ENCODE measurements around the gene NUP50.

NUP50 gene, protein sequence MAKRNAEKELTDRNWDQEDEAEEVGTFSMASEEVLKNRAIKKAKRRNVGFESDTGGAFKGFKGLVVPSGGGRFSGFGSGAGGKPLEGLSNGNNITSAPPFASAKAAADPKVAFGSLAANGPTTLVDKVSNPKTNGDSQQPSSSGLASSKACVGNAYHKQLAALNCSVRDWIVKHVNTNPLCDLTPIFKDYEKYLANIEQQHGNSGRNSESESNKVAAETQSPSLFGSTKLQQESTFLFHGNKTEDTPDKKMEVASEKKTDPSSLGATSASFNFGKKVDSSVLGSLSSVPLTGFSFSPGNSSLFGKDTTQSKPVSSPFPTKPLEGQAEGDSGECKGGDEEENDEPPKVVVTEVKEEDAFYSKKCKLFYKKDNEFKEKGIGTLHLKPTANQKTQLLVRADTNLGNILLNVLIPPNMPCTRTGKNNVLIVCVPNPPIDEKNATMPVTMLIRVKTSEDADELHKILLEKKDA

GRCh38 chr22:45163451-45164269 is at the start of gene NUP50:
Gene NUP50 (plus strand): TSS chr22:45163925. CDS start chr22:45168178, 4,253 bp downstream.
- DNase-seq (ENCODE audit: low spot score), result peak; percentile 91

DNA sequence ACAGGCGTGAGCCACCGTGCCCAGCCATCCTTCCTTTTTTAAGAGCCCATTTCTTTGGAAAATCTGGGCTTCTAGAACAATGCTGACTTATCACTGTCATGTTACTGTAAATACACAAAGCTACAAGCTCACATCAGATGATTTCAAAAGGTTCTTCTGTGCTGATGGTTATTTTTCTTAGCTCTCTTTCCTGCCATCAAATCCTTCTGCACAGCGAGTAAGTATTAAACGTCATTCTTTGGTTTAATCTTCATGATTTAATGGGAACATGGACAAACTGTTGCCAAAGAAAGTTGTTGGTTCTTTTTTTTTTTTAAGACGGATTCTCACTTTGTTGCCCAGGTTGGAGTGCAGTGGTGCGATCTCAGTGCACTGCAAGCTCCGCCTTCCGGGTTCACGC is 43.3 kb upstream of the NUP50 start:
- DNase-seq (ENCODE audit: low spot score), result no peak

DNA sequence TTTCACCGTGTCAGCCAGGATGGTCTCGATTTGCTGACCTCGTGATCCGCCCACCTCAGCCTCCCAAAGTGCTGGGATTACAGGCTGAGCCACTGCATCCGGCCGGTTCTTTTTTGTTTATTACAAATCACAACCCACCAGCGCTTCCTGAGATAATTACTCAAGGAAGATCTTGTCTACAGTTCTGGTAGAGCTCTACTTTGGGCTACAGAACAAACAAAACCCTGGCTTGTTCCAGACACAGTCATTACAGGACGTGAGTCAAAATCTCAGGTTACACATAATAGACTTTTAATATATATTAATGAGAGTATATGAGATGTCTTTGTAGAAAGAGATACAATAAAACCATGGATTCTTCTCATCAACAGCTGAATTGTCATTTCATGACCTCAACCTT is 42.8 kb upstream of the NUP50 start:
- no peak for DNase-seq (ENCODE audit: low spot score)

GRCh38 chr22:45124176-45124847 is 39.4 kb upstream of the NUP50 start:
- no peak for DNase-seq (ENCODE audit: low spot score)

DNA sequence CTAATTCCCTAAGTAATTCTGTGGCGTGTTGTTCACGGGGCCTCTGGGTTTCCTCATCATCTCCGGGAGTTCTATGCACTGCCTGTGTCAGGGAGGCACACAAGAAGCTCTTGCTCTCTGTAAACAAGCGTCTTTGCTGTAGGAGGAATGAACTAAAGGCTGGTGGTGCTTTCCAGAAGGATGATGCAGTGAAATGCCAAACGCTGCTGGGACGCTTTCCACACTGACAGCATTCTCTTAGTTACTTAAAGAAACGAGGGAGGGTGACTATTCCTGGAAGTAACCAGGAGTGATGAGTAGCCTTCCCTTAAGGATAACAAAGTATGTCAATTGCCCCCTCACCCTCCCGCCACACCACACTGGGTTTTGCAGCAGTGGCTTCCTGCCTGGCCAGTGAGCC is 38.5 kb upstream of the NUP50 start:
- no peak for DNase-seq (ENCODE audit: low spot score)

GRCh38 chr22:45127866-45128265 is 35.9 kb upstream of the NUP50 start:
- DNase-seq (ENCODE audit: low spot score), result no peak

DNA sequence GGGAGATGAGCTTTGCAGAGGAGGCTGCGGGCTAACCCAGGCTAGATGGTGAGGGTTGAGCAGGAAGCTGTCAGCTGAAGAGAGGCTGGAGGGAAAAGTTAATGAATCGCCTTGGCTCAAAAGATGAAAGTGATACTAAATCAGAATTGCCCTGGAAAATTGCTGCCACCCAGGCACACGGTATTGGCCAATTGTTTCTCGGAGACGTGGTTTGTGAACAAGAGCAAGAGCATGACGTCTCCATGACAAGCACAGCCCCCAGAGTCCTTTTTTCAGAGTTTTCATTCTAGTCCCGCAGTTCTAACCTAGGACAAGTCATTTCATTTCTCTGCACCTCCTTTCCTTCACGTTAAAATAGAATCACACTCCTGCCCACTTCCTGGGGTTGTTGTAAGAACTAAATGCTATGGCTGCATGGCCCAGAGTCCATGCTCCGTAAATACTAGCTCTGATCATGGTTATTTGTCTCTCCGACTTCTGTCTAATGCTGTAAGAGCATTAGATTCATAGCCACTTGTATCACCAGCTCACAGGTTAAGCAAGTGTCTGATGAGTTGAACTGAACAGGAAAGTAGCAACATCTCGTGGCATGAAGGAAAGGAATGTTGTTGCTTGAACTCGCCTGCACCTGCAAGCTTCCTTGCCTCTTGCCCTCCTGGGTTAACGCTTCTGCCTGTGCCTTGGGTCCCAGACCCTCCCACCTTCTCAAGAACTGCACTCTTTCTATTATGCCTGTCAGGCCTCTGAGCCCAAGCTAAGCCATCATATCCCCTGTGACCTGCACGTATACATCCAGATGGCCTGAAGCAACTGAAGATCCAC is 33.8 kb upstream of the NUP50 start:
- DNase-seq (ENCODE audit: low spot score), result no peak

DNA sequence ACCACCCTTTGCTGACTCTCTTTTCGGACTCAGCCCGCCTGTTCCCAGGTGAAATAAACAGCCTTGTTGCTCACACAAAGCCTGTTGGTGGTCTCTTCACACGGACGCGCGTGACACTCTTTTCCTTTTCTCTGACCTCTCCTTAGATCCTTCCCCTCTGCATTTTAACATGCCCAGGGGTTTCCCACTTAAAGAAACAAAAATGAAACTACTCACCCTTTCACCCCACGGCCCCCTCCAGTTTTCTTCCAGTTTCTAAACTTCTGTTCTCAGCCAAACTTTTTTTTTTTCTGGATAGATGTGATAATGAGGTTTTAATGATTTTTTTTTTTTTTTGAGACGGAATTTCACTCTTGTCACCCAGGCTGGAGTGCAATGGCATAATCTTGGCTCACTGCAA is 32.8 kb upstream of the NUP50 start:
- no peak for DNase-seq (ENCODE audit: low spot score)

- no peak for DNase-seq (ENCODE audit: low spot score)
These were observed 32.0 kb upstream of the NUP50 start for GRCh38 chr22:45131749-45132148.

DNA sequence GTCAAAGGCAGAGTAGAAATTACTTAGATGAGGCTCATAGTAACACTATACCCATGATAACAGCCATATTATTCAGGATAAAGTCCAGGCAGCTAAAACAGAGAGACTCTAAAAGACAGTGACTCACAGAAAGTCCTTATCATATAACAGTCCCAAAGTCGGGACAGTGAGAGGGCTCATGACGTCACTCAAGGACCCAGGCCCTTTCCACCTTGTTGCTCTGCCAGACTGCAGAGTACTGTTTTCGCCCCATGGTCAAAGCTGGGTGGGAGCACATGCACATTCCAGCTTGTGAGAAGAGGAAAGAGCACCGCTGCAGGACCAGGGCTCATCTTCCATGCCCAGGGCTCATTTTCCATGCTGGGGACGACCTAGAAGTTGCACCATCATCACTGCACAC is 29.4 kb upstream of the NUP50 start:
- DNase-seq (ENCODE audit: low spot score), result no peak

- DNase-seq (ENCODE audit: low spot score), result no peak
These were observed 27.1 kb upstream of the NUP50 start for GRCh38 chr22:45136594-45136993.

DNA sequence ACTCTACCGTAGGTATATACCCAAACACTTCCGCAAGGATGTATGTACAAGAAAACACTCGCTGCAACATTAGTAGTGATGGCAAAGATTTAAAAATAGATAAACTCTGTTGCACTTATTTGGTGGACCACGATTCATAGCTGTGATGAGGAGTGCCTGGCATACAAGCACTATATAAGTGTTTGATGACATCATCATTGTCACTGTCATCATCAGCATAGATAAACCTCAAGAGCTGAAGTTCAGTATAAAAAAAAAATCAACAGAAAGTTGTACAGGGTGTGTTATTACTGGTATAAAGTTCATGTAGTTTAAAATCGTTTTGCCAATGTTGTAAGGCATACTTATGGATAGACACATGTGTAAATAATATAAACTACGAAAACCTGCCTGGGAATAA is 24.0 kb upstream of the NUP50 start:
- no peak for DNase-seq (ENCODE audit: low spot score)

- no peak for DNase-seq (ENCODE audit: low spot score)
These were observed 21.3 kb upstream of the NUP50 start for GRCh38 chr22:45142376-45142775.

DNA sequence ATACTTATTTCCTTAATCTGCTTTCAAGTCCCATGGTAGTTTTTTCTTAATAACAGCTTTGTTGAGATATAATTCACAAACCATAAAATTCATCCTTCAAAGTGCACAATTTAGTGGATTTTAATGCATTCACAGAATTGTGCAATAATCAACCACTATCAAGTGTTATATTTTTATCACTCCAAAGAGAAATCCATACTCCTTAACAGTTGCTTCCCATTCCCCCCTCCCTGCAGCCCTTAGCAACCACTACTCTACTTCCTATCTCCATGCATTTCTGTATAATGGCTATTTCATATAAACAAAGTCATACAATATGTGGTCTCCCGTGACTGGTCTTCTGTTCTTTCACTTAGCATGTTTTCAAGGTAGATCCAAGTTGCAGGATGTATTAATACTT is 18.8 kb upstream of the NUP50 start:
- no peak for DNase-seq (ENCODE audit: low spot score)

DNA sequence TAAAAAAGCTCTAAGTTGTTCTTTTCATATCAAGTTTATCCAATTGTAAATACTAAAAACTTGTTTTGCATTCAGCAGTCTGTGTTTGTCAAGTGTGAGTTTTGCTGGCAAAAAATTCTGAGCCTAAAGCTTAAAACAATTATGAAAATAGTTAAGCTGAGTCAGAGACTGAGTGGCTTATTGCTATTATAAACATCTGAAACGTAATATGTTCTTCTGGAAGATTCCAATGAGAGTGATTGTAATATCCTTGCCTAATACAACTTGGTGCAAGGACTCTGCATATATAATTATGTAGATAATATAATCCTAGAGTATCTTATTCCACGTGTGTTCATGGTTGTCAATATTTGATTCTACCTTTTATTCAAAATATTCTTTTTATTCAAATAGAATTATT is 14.1 kb upstream of the NUP50 start:
- DNase-seq (ENCODE audit: low spot score), result no peak

- DNase-seq (ENCODE audit: low spot score), result no peak
These were observed 13.6 kb upstream of the NUP50 start for GRCh38 chr22:45150139-45150538.

- DNase-seq (ENCODE audit: low spot score), result no peak
These were observed 12.2 kb upstream of the NUP50 start for GRCh38 chr22:45151503-45151902.

GRCh38 chr22:45154383-45154782 is 9.3 kb upstream of the NUP50 start:
- DNase-seq (ENCODE audit: low spot score), result no peak

GRCh38 chr22:45155050-45155840 is 8.5 kb upstream of the NUP50 start:
- DNase-seq (ENCODE audit: low spot score), result no peak

DNA sequence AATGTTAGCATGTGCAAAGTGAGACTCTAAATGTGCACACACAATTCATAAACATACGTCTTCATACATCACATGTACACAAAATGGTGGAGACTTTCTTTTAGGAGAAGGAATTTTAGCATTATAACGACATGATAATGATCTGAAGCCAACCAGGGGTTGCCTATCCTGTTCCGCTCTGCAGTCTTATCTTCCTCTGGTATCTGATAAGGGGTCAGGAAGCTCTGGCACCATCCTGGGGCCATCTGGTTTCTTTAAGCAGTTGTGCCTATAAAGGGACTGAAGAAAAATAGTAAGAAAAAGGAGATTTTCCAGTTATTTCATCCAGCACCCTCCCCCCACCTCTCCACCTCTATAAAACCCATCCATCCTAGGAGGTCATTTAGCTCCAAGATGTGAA is 5.8 kb upstream of the NUP50 start:
- DNase-seq (ENCODE audit: low spot score), result no peak

Measured in cerebellar cortex (tissue), 1 donor.